Retinal pigment epithelial cell (primary cell): ENCODE data around the gene CYSLTR2.

Experiments used
- DNase-seq: peaks from one replicate; pipeline ENCODE4 v3.0.0-alpha.2; 2010; ENCODE audit warnings: low read depth
- H3K4me3 ChIP-seq: 2 replicates; pipeline ENCODE4 v1.5.1; 2011; ENCODE audit warnings: mild to moderate bottlenecking, low read length, control low read depth, moderate library complexity
- CTCF ChIP-seq: conservative IDR thresholded peaks from 2 replicates; pipeline ENCODE4 v1.5.1; 2011; ENCODE audit warnings: low read depth, low read length, control low read depth, inconsistent platforms

The CYSLTR2 gene

DNA sequence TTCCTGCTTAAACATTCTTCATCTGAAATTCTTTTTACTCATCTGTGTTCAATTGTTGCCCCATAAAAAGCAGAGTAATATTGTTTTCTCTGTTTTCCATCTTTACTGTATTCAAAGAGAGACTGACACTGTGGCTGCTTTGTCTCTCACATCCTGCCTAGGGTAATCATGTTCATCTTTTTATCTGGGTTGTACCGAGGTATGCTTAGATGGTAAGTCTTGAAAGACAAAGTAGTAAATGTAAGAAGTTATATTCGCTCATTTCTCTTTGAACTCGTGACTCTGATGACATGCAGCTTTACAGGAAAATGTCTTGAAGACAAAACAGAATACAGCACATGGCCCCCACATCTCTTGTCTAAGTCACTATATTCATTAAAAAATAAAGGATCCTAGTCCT lies 20.0 kb upstream of the CYSLTR2 start:
- DNase-seq, result no peak
- H3K4me3 ChIP-seq, result no peak overlapping the region
- no peak for TF ChIP-seq CTCF

- TF ChIP-seq CTCF, result no peak
- DNase-seq, result no peak
- no peak overlapping the region for H3K4me3 ChIP-seq
Observed at GRCh38 chr13:48634636-48635035, 19.1 kb upstream of the CYSLTR2 start.

DNA sequence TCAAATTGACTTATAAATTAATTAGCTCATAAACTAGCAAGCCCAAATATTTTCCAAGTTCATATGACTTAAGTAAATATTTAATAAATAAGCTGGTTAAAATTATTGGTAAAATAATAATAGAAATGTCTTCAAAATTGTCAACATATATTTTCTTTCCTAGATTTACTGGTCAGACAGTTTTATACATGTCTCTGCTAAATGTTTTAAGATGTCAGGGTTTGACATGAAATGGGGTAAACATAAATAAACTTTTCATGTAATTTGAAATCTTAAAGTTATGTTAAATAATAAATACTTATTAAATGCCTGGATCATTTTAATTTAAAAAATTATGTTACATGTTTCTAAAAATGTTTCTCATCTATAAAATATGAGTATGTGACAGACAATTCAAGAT lies 18.3 kb upstream of the CYSLTR2 start:
- no peak for DNase-seq
- H3K4me3 ChIP-seq, result no peak overlapping the region
- no peak for TF ChIP-seq CTCF

DNA sequence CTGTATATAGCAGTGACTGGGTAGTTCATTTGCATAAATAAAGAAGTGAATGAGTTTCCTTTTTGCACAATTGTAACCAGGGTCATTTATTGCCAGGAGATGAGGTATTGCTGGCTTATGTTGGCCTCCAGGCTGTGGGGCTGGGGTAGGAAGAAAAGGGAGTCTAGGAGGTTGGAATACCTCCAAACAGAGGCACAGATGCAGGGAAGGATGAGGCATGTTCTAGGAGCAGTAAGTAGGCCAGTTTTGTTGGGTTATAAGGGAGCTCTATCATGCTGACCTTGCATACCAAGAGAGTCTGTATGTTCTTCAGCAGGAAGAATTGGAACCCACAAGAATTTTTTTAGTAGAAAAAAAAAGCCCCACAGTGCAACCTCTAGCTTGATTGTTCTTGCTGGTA lies 17.2 kb upstream of the CYSLTR2 start:
- no peak for TF ChIP-seq CTCF
- no peak for DNase-seq
- H3K4me3 ChIP-seq, result no peak overlapping the region

DNA sequence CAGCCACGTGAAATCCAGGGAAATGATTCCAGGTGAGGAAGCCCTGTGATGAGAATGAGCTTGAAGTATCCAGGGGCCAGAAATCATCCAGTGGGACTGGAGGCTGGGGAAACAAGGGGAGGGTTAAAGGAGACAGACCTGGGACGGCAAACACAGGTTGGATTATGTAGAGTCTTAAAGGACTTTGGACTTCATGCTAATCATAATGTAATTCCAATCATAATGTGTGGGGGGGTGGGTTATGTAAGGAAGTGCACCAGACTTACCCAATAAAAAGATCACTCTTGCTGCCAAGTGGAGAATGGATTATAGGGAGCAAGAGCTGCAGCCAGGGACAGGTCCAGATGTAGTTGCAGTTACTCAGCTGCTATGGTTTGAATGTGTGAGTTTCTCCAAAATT lies 16.1 kb upstream of the CYSLTR2 start:
- DNase-seq, result no peak
- no peak for TF ChIP-seq CTCF
- H3K4me3 ChIP-seq, result no peak overlapping the region

GRCh38 chr13:48640767-48641166 lies 13.0 kb upstream of the CYSLTR2 start:
- H3K4me3 ChIP-seq, result no peak overlapping the region
- TF ChIP-seq CTCF, result no peak
- DNase-seq, result no peak

DNA sequence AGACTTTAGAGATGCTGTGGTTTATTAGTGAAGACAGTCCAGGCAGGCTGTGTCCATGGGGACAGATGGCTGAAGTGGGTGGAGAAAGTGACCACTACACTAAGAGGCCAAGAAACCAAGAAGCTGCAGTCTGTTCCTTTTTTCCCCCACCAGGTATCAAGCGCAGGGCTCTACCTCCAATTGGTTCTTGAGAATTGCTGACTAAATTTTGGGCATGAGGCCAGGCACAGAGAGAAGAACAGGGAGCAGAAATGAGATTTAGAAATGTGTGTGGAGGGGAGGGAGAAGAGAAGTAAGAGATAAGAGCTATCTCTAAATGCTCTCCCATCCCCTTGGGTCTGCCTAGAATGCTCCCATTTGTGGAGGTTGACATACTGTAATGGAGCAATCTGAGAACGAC lies 12.3 kb upstream of the CYSLTR2 start:
- no peak for TF ChIP-seq CTCF
- no peak overlapping the region for H3K4me3 ChIP-seq
- no peak for DNase-seq
